Measurements from ENCODE around the gene ZNF485.
"Not testable (repeated sequence)": the region's sequence is repeated elsewhere in the genome, so short reads cannot be mapped to it uniquely, and the experiment has no call there.

The ZNF485 gene

GRCh38 chr10:43605850-43606322 is 352 bp upstream of the ZNF485 start:
- DNase-seq (ENCODE audit: low read depth in 2 of 2), result no peak

- DNase-seq (ENCODE audit: low read depth in 2 of 2), result no peak
These were observed 948 bp downstream of the ZNF485 start for GRCh38 chr10:43607199-43607573.

GRCh38 chr10:43610636-43611035 is 4.4 kb downstream of the ZNF485 start:
- no peak for DNase-seq (ENCODE audit: low read depth in 2 of 2)

- DNase-seq (ENCODE audit: low read depth in 2 of 2), result no peak
These were observed 10.6 kb downstream of the ZNF485 start for GRCh38 chr10:43616697-43617370.

GRCh38 chr10:43619368-43619767 is 13.1 kb downstream of the ZNF485 start:
- DNase-seq (ENCODE audit: low read depth in 2 of 2), result no peak

- no peak for DNase-seq (ENCODE audit: low read depth in 2 of 2)
These were observed 15.8 kb downstream of the ZNF485 start for GRCh38 chr10:43622038-43622437.

GRCh38 chr10:43623351-43623750 is 17.1 kb downstream of the ZNF485 start:
- DNase-seq (ENCODE audit: low read depth in 2 of 2), result no peak

- DNase-seq (ENCODE audit: low read depth in 2 of 2), result no peak
These were observed 21.7 kb downstream of the ZNF485 start for GRCh38 chr10:43627942-43628341.

- DNase-seq (ENCODE audit: low read depth in 2 of 2), result no peak
These were observed 22.7 kb downstream of the ZNF485 start for GRCh38 chr10:43628956-43629355.

GRCh38 chr10:43635816-43636215 is 29.6 kb downstream of the ZNF485 start:
- not testable (repeated sequence) for DNase-seq (ENCODE audit: low read depth in 2 of 2)

- no peak for DNase-seq (ENCODE audit: low read depth in 2 of 2)
These were observed 34.4 kb downstream of the ZNF485 start for GRCh38 chr10:43640603-43641002.

- DNase-seq (ENCODE audit: low read depth in 2 of 2), result no peak
These were observed 38.0 kb downstream of the ZNF485 start for GRCh38 chr10:43644252-43644651.

GRCh38 chr10:43645866-43646265 is 39.6 kb downstream of the ZNF485 start:
- no peak for DNase-seq (ENCODE audit: low read depth in 2 of 2)

GRCh38 chr10:43647576-43647975 is 41.3 kb downstream of the ZNF485 start:
- no peak for DNase-seq (ENCODE audit: low read depth in 2 of 2)

- DNase-seq (ENCODE audit: low read depth in 2 of 2), result no peak
These were observed 41.8 kb downstream of the ZNF485 start for GRCh38 chr10:43648095-43648397.

- peak; percentile 69 to 70 for DNase-seq (ENCODE audit: low read depth in 2 of 2)
These were observed 42.4 kb downstream of the ZNF485 start, which contains the start of gene ZNF32 for GRCh38 chr10:43648398-43649184. ZNF32 (minus strand) TSS chr10:43648881; CDS start chr10:43646133, 2,748 bp downstream.

- no peak for DNase-seq (ENCODE audit: low read depth in 2 of 2)
These were observed 42.9 kb downstream of the ZNF485 start for GRCh38 chr10:43649185-43649523.

GRCh38 chr10:43653746-43654145 is 47.5 kb downstream of the ZNF485 start:
- no peak for DNase-seq (ENCODE audit: low read depth in 2 of 2)

- no peak for DNase-seq (ENCODE audit: low read depth in 2 of 2)
These were observed 49.1 kb downstream of the ZNF485 start for GRCh38 chr10:43655311-43655710.

- DNase-seq (ENCODE audit: low read depth in 2 of 2), result no peak
These were observed 52.0 kb downstream of the ZNF485 start for GRCh38 chr10:43658227-43658626.

GRCh38 chr10:43665054-43665453 is 58.8 kb downstream of the ZNF485 start:
- DNase-seq (ENCODE audit: low read depth in 2 of 2), result no peak

- no peak for DNase-seq (ENCODE audit: low read depth in 2 of 2)
These were observed 60.3 kb downstream of the ZNF485 start for GRCh38 chr10:43666552-43666951.

- no peak for DNase-seq (ENCODE audit: low read depth in 2 of 2)
These were observed 61.1 kb downstream of the ZNF485 start for GRCh38 chr10:43667317-43667731.

All from stimulated activated CD8-positive, alpha-beta memory T cell treated with anti-CD3 and anti-CD28 coated beads, Interleukin-2, amount 100 ng/mL, for 48 hours (primary cell).